Measurements from ENCODE around the gene DLGAP1. TPM values are rescaled to one million over a fixed set of nuclear protein-coding genes. Genes with fewer than 3 reads are reported as not detected.

The DLGAP1 gene
- total RNA-seq, 1 experiment from 2014 or later: 23.0 TPM

DNA sequence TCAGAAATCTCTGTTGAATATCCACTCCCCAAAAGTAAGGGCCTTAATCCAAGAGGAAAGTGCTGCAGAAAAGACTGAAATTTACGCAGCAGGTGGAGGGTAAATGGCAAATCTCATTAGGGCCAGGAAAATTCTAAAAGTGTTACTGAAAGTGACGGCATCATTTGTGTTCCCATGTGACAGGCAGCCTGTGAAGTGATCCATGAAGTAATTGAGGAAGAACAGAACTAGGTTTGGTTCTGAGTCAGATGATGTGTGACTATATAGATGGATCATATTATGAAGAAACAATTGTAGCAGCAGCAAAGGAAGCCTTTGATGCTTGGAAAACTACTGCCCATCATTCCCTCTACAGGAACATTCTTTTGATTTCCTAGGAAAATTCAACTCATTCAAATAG lies 603.9 kb downstream of the DLGAP1 start:
- no peak for ATAC-seq
- CTCF ChIA-PET: interaction anchor here (0.6 kb wide), 1 partner anchor 13 kb away, joined by 4 read pairs; no protein-coding TSS in a partner anchor
- Mint-ChIP-seq H3K36me3 (peaks cover 4% of the 10 kb centered on the region; the same call in 1 of the 2 replicates), H3K9me3 (peaks cover 12% of the 10 kb centered on the region), H3K27me3 (ENCODE audit: low read depth) (no peaks in the 10 kb centered on the region), H3K27ac (no peak overlapping the region), H3K4me3 (no peak overlapping the region), H3K4me1 (no peaks in the 10 kb centered on the region)
- TF ChIP-seq, protein P1, sequence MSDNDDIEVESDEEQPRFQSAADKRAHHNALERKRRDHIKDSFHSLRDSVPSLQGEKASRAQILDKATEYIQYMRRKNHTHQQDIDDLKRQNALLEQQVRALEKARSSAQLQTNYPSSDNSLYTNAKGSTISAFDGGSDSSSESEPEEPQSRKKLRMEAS (CRISPR knock-in tag; IDR thresholded peaks at IDR 0.05): no peak
- no peak for TF ChIP-seq JAZF1 (CRISPR knock-in tag; IDR thresholded peaks at IDR 0.05)
- no peak for TF ChIP-seq ELF4 (CRISPR knock-in tag; IDR thresholded peaks at IDR 0.05; ENCODE audit: low read depth)
- TF ChIP-seq, protein P2, sequence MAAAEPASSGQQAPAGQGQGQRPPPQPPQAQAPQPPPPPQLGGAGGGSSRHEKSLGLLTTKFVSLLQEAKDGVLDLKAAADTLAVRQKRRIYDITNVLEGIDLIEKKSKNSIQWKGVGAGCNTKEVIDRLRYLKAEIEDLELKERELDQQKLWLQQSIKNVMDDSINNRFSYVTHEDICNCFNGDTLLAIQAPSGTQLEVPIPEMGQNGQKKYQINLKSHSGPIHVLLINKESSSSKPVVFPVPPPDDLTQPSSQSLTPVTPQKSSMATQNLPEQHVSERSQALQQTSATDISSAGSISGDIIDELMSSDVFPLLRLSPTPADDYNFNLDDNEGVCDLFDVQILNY (CRISPR knock-in tag; IDR thresholded peaks at IDR 0.05): no peak
- TF ChIP-seq TCF7 (CRISPR knock-in tag; IDR thresholded peaks at IDR 0.05; ENCODE audit: low read depth): no peak
- no peak for TF ChIP-seq FOXJ3 (CRISPR knock-in tag; IDR thresholded peaks at IDR 0.05; ENCODE audit: borderline replicate concordance)
- TF ChIP-seq ZNF416 (CRISPR knock-in tag; IDR thresholded peaks at IDR 0.05): no peak
- TF ChIP-seq GRHL2 (CRISPR knock-in tag; IDR thresholded peaks at IDR 0.05; ENCODE audit: insufficient replicate concordance, severe bottlenecking): no peak
- no peak for TF ChIP-seq TEAD4 (CRISPR knock-in tag; IDR thresholded peaks at IDR 0.05)
- TF ChIP-seq, protein P3, sequence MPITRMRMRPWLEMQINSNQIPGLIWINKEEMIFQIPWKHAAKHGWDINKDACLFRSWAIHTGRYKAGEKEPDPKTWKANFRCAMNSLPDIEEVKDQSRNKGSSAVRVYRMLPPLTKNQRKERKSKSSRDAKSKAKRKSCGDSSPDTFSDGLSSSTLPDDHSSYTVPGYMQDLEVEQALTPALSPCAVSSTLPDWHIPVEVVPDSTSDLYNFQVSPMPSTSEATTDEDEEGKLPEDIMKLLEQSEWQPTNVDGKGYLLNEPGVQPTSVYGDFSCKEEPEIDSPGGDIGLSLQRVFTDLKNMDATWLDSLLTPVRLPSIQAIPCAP (CRISPR knock-in tag; IDR thresholded peaks at IDR 0.05): no peak
- no peak for TF ChIP-seq ZNF263 (CRISPR knock-in tag; IDR thresholded peaks at IDR 0.05; ENCODE audit: low read depth)
- DNase-seq (ENCODE audit: low spot score): no peak
- POLR2A ChIA-PET: no interaction called here

DNA sequence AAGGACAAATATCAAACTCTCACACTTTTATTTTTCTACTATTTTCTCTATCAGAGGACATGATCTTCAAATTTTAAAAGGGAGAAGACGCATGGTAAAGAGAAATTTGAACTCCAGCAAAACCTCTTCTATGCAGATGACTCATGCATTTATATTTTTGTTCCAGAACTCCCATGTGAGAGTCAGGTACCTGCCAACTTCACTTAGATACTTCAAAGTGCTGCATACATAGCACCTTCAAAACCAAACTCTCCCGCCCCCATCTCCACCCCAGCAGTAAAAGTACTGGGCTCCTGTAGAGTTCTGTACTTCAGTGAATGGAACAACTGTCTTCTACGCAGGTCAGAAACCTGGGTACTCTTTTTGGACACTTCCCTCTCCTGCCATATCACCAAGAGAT lies 606.8 kb downstream of the DLGAP1 start:
- DNase-seq (ENCODE audit: low spot score) (no peak), ATAC-seq (no peak)
- H3K27ac Mint-ChIP-seq: no peak overlapping the region
- CTCF ChIA-PET: no interaction called here
- POLR2A ChIA-PET: no interaction called here
- H3K36me3 Mint-ChIP-seq: no peaks in the 10 kb centered on the region
- H3K4me1 Mint-ChIP-seq: no peaks in the 10 kb centered on the region
- TF ChIP-seq SMAD3 (CRISPR knock-in tag; IDR thresholded peaks at IDR 0.05; ENCODE audit: borderline replicate concordance) (no peak), ESRRA (CRISPR knock-in tag; IDR thresholded peaks at IDR 0.05; ENCODE audit: borderline replicate concordance) (no peak), RELA (CRISPR knock-in tag; IDR thresholded peaks at IDR 0.05; ENCODE audit: borderline replicate concordance) (no peak), ZNF423 (CRISPR knock-in tag; IDR thresholded peaks at IDR 0.05) (no peak), TCF7 (CRISPR knock-in tag; IDR thresholded peaks at IDR 0.05; ENCODE audit: low read depth) (no peak), GRHL2 (CRISPR knock-in tag; IDR thresholded peaks at IDR 0.05; ENCODE audit: insufficient replicate concordance, severe bottlenecking) (no peak)
- TF ChIP-seq, protein P2 (CRISPR knock-in tag; IDR thresholded peaks at IDR 0.05): no peak
- TF ChIP-seq, protein P4, sequence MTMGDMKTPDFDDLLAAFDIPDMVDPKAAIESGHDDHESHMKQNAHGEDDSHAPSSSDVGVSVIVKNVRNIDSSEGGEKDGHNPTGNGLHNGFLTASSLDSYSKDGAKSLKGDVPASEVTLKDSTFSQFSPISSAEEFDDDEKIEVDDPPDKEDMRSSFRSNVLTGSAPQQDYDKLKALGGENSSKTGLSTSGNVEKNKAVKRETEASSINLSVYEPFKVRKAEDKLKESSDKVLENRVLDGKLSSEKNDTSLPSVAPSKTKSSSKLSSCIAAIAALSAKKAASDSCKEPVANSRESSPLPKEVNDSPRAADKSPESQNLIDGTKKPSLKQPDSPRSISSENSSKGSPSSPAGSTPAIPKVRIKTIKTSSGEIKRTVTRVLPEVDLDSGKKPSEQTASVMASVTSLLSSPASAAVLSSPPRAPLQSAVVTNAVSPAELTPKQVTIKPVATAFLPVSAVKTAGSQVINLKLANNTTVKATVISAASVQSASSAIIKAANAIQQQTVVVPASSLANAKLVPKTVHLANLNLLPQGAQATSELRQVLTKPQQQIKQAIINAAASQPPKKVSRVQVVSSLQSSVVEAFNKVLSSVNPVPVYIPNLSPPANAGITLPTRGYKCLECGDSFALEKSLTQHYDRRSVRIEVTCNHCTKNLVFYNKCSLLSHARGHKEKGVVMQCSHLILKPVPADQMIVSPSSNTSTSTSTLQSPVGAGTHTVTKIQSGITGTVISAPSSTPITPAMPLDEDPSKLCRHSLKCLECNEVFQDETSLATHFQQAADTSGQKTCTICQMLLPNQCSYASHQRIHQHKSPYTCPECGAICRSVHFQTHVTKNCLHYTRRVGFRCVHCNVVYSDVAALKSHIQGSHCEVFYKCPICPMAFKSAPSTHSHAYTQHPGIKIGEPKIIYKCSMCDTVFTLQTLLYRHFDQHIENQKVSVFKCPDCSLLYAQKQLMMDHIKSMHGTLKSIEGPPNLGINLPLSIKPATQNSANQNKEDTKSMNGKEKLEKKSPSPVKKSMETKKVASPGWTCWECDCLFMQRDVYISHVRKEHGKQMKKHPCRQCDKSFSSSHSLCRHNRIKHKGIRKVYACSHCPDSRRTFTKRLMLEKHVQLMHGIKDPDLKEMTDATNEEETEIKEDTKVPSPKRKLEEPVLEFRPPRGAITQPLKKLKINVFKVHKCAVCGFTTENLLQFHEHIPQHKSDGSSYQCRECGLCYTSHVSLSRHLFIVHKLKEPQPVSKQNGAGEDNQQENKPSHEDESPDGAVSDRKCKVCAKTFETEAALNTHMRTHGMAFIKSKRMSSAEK (CRISPR knock-in tag; IDR thresholded peaks at IDR 0.05; ENCODE audit: borderline replicate concordance): no peak
- TF ChIP-seq, protein P5, sequence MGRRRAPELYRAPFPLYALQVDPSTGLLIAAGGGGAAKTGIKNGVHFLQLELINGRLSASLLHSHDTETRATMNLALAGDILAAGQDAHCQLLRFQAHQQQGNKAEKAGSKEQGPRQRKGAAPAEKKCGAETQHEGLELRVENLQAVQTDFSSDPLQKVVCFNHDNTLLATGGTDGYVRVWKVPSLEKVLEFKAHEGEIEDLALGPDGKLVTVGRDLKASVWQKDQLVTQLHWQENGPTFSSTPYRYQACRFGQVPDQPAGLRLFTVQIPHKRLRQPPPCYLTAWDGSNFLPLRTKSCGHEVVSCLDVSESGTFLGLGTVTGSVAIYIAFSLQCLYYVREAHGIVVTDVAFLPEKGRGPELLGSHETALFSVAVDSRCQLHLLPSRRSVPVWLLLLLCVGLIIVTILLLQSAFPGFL (CRISPR knock-in tag; IDR thresholded peaks at IDR 0.05; ENCODE audit: borderline replicate concordance): no peak
- no peak overlapping the region for H3K4me3 Mint-ChIP-seq
- 0 out of 2 replicates have a peak, but pooled peaks cover 4% of the 10 kb centered on the region for H3K9me3 Mint-ChIP-seq
- no peaks in the 10 kb centered on the region for H3K27me3 Mint-ChIP-seq (ENCODE audit: low read depth)

Data from WTC11 (cell line).